GM12892 (cell line): Measurements from ENCODE around the gene SGCD.

Experiments used
- POLR2A ChIP-seq: IDR thresholded peaks from 2 replicates; pipeline ENCODE4 v1.6.1; 2011; ENCODE audit warnings: low read depth, low read length, control low read depth
- POLR2AphosphoS5 ChIP-seq: IDR thresholded peaks from 2 replicates; pipeline ENCODE4 v1.6.1; 2011; ENCODE audit warnings: low read depth, low read length, control low read depth

GRCh38 chr5:156482818-156483217, 155.9 kb downstream of the SGCD start:
- TF ChIP-seq POLR2AphosphoS5, result no peak
- TF ChIP-seq POLR2A, result no peak
